GM19395 (cell line): ENCODE results near the gene THOC6.

Experiments used
- ATAC-seq: cut with Tn5 transposase; IDR thresholded peaks from one replicate; pipeline ENCODE4 v1.9.1; 2021; ENCODE audit warnings: mild to moderate bottlenecking, moderate library complexity; ENCODE audit not compliant: unreplicated experiment

The THOC6 gene

GRCh38 chr16:3014971-3015370, 8.9 kb upstream of the THOC6 start:
- no peak for ATAC-seq

DNA sequence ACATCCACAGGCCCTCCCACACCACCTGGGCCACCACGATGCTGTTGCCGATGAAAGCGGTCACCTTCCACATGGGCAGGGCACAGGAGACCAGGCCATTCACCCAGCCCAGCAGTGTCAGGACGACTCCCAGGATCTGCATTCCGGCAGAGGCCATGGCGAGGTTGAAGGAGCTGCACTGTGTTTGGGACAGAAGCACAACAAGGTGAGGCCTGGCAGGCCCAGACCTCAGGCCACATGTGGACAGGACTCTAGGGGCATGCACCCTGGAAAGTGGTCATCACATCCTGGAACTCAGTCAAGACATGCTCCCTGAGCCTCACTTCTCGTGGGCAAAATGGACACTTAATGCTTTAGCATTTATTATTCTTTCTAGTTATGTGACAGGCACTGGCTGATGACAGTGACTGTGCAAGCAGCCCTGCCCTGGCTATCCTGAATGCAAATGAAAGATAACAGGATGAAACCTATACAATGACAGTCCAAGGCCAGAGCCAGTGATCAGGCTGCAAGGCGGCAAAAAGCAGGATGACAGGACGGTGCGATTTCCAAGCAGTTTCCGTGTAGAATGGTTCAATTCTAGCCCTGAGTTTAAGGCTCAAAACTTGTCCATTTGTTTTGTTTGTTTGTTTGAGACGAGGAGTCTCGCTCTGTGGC, 7.8 kb upstream of the THOC6 start:
- no peak for ATAC-seq

DNA sequence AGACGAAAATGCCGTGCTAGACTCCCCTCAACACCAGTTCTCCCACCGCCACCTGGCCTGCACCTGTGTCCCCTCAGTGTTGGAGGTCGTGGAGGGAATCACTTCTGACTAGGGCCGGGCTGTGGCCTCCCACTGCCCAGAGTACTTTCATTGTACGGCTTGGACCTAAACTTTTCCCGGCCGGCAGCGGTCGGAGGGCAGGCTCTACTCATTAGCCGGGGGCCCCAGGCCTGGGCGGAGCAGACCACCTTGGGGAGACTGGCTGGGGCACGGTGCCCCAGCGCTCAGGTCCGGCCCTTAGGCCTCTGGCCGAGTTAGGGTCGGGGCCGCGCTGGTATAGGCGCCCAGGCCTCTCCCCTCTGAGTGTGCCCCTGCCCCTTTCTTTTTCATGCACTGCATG, 6.5 kb upstream of the THOC6 start:
- no peak for ATAC-seq

- ATAC-seq: no peak
These were observed 5.9 kb upstream of the THOC6 start, which contains the start of gene CLDN6 for GRCh38 chr16:3017794-3018506. TSS of gene CLDN6 (minus strand) at chr16:3018183. CDS start at chr16:3016021, 2,162 bp downstream.

GRCh38 chr16:3019594-3020246, 4.1 kb upstream of the THOC6 start:
- ATAC-seq: no peak

- ATAC-seq: no peak
These were observed 3.6 kb upstream of the THOC6 start, which contains the start of gene TNFRSF12A for GRCh38 chr16:3020247-3020603. TSS of gene TNFRSF12A (plus strand) at chr16:3020368. CDS start at chr16:3020398, 30 bp downstream.

GRCh38 chr16:3020604-3021448, 3.0 kb upstream of the THOC6 start:
- no peak for ATAC-seq

DNA sequence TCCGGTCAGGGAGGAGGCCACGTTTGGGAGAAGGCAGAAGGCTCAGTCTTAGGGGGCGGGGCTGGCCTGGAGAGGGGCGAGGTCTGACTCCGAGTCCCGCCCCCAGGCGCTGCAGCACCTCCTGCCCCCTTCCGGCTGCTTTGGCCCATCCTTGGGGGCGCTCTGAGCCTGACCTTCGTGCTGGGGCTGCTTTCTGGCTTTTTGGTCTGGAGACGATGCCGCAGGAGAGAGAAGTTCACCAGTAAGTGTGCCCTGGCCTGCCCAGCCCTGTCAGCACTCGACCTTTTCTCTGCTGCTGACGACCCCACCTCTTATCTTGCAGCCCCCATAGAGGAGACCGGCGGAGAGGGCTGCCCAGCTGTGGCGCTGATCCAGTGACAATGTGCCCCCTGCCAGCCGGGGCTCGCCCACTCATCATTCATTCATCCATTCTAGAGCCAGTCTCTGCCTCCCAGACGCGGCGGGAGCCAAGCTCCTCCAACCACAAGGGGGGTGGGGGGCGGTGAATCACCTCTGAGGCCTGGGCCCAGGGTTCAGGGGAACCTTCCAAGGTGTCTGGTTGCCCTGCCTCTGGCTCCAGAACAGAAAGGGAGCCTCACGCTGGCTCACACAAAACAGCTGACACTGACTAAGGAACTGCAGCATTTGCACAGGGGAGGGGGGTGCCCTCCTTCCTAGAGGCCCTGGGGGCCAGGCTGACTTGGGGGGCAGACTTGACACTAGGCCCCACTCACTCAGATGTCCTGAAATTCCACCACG, 2.2 kb upstream of the THOC6 start:
- no peak for ATAC-seq

GRCh38 chr16:3022208-3022683, 1.6 kb upstream of the THOC6 start:
- ATAC-seq: no peak

DNA sequence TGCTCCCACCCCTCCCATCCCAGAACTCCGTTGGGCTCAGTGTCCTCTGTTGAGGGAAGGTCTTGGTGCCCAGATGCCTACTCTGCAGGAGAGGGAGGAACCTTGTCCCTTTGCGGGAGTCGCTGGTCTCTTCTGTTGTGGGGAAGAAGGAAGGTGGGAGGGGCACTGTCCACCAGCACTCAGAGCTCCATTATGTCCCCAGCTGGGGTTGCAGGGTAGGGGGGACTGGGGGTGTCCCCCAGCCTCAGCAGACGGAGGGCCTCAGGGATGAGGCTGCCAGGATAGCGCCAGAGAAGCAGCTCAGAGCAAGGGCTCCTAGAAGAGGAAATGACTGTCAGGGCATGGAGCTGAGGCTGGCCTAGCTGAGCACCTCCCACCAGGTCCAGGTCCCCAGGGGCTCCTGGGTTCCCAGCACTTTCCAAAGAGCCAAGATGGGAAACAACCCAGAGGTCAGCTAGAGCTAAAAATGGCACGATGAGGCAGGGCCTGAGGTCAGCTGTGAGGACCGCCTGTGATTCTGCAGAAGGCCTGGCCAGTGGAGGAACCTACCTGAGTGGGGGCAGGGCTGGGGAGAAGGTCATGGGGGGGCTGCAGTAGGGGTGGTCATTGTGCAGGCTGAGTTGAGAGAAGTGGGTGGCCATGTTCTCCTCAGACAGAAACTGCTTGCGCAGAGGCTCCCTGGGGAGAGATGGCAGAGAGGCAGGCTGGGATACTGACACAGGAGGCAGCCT, 986 bp upstream of the THOC6 start:
- ATAC-seq: no peak

- no peak for ATAC-seq
These were observed 493 bp upstream of the THOC6 start for GRCh38 chr16:3023415-3023668.

DNA sequence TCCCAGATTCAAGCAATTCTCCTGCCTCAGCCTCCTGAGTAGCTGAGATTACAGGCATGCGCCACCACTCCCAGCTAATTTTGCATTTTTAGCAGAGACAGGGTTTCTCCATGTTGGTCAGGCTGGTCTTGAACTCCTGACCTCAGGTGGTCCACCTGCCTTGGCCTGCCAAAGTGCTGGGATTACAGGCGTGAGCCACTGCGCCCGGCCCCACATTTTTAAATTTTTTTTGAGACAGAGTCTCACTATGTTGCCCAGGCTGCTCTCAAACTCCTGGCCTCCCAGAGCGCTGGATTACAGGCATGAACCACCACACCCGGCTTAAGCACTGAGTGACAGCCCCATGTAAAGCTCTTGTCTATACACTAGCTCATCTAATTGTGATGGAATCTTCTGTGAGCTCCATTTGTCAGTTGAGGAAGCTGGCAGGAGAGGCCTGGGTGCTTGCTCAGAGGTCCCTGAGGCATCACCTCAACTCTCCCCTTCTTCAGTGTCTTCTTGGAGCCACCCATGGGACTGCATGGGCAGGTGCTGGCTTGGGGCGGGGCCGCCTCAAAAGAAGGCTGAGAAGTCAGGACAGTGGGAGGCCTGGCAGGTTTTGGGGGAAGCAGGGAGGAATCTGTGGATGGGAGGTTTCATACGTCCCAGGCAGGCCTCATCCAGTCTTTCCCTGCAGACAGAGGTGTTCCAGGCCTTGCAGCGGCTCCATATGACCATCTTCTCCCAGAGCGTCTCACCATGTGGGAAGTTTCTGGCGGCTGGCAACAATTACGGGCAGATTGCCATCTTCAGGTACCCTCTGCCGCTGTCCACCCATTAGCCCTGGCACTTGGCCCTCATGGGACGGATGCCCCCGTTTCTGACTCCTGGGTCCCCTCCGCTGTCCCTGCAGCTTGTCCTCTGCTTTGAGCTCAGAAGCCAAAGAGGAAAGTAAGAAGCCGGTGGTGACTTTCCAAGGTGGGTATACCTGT, 1.5 kb downstream of the THOC6 start:
- ATAC-seq: no peak

GRCh38 chr16:3026003-3026378, 2.2 kb downstream of the THOC6 start:
- no peak for ATAC-seq

DNA sequence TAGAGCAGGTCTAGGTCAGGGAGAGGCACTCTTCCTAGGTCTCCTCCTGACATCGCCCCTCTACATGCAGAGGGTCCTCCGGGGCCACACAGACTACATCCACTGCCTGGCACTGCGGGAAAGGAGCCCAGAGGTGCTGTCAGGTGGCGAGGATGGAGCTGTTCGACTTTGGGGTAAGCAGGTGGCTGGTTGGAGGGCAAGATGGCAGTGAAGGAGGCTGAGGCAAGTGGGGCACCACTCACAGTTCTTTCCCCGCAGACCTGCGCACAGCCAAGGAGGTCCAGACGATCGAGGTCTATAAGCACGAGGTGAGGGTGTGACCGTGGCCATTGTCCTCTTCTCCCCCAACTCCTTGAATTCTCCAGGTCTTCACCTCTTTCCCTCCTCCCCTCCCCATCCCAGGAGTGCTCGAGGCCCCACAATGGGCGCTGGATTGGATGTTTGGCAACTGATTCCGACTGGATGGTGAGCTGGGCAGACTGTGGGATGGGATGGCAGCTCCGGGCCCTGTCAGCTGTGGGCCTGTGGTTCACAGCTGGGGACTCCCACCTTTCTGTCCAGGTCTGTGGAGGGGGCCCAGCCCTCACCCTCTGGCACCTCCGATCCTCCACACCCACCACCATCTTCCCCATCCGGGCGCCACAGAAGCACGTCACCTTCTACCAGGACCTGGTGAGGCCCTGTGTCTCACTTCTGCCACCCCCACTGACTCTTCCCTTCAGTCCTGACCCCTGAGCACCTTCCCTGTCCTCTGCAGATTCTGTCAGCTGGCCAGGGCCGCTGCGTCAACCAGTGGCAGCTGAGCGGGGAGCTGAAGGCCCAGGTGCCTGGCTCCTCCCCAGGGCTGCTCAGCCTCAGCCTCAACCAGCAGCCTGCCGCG, 3.0 kb downstream of the THOC6 start:
- no peak for ATAC-seq

DNA sequence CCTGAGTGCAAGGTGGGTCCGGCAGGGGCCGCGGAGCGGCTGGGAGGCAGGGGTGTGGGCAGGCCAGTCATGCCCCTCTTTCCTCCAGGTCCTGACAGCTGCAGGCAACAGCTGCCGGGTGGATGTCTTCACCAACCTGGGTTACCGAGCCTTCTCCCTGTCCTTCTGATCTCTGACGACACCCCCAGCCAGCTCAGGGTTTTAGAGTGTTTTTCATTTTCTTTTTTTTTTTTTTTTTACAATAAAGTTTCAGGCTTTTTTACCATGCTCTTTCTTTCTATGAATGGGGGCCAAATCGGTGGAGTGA, 3.6 kb downstream of the THOC6 start:
- no peak for ATAC-seq

GRCh38 chr16:3027983-3028715, 4.3 kb downstream of the THOC6 start:
- no peak for ATAC-seq

- ATAC-seq: no peak
These were observed 5.0 kb downstream of the THOC6 start for GRCh38 chr16:3028716-3029319.
